ENCODE results near the gene INO80.
"Not testable (repeated sequence)": the region's sequence is repeated elsewhere in the genome, so short reads cannot be mapped to it uniquely, and the experiment has no call there.

The INO80 gene, protein sequence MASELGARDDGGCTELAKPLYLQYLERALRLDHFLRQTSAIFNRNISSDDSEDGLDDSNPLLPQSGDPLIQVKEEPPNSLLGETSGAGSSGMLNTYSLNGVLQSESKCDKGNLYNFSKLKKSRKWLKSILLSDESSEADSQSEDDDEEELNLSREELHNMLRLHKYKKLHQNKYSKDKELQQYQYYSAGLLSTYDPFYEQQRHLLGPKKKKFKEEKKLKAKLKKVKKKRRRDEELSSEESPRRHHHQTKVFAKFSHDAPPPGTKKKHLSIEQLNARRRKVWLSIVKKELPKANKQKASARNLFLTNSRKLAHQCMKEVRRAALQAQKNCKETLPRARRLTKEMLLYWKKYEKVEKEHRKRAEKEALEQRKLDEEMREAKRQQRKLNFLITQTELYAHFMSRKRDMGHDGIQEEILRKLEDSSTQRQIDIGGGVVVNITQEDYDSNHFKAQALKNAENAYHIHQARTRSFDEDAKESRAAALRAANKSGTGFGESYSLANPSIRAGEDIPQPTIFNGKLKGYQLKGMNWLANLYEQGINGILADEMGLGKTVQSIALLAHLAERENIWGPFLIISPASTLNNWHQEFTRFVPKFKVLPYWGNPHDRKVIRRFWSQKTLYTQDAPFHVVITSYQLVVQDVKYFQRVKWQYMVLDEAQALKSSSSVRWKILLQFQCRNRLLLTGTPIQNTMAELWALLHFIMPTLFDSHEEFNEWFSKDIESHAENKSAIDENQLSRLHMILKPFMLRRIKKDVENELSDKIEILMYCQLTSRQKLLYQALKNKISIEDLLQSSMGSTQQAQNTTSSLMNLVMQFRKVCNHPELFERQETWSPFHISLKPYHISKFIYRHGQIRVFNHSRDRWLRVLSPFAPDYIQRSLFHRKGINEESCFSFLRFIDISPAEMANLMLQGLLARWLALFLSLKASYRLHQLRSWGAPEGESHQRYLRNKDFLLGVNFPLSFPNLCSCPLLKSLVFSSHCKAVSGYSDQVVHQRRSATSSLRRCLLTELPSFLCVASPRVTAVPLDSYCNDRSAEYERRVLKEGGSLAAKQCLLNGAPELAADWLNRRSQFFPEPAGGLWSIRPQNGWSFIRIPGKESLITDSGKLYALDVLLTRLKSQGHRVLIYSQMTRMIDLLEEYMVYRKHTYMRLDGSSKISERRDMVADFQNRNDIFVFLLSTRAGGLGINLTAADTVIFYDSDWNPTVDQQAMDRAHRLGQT (N-terminal part only)

DNA sequence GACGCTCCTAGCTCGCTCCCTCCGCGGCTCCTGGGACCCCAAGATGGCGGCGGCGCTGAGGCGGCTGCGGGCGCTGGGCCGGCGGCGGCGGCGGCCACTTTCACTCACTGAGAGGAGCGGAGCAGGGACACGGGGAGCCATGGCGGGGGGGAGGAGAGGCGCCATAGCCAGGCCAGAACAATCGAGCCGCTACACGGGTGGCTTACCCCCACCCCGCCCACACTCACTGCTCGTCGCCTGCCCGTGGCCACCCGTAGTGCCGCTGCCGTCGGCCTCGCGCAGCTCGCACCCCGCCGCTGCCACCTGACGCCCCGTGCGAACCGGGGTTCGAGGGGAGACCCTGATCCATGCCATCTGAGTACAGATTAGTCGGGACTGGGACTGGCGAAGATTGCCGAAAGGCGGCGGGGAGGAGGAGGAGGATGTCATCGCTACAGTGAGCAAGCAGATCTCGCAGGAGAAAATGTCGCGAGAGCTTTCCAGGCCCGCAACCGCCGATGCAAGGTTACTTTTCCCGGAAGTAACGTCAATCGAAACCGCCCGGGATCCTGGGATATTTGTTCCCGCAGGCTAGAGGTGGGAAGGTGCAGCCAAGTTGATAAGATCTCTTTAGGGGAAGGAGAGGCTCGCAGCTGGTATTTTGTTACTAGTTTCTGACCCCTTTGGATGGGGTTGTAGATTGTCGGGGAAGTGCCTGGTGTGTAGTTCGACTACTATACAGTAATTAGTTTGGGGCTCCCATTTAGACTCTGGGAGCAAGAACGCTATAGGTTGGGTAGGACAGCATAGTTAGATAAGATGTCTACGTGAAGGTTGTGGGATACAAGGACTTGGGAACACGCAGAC lies at the start of gene INO80:
TSS of gene INO80 (minus strand) at position 165 of the 846 bp plus-strand sequence. CDS start 19,970 bp downstream, outside the sequence.
- peak; percentile 93 to 94 for DNase-seq (ENCODE audit: low read depth in 2 of 2, low spot score in 1 of 2)

DNA sequence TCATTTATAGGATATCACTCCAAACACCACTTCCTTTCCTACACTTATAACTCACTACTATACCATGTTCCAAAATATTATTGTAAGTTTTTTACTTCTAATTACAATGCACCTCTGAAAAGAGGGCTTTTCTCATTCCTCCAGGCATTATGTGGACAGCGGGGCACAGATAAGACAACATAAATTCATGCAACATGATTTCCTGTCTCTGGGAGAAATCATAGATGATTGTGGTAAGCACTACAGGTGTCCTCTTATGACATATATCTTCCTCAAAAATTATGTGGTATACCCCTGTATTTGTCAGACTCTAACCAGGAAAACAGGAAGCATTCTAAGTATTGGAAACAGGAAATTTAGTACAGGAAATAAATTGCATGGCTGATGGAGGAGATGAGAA lies 45.7 kb upstream of the INO80 start:
- DNase-seq (ENCODE audit: low read depth in 2 of 2, low spot score in 1 of 2): no peak

DNA sequence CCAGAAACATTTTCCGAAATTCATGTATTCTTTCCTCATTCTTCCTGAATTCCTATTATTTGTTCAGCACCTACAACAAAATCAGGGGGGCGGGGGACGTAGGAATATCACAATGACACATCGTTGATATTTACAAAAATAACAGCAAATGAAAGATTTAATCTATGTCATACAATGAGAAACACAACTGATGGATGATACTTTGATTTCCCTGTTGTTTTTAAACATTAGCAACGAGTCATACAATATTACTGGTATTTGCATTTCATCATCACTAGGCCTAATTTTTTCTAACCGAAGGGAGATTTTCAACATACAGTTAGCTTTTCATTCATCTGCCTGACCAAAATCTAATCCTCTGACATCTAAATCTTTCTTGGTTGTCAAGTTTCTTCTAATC lies 45.3 kb upstream of the INO80 start:
- no peak for DNase-seq (ENCODE audit: low read depth in 2 of 2, low spot score in 1 of 2)

DNA sequence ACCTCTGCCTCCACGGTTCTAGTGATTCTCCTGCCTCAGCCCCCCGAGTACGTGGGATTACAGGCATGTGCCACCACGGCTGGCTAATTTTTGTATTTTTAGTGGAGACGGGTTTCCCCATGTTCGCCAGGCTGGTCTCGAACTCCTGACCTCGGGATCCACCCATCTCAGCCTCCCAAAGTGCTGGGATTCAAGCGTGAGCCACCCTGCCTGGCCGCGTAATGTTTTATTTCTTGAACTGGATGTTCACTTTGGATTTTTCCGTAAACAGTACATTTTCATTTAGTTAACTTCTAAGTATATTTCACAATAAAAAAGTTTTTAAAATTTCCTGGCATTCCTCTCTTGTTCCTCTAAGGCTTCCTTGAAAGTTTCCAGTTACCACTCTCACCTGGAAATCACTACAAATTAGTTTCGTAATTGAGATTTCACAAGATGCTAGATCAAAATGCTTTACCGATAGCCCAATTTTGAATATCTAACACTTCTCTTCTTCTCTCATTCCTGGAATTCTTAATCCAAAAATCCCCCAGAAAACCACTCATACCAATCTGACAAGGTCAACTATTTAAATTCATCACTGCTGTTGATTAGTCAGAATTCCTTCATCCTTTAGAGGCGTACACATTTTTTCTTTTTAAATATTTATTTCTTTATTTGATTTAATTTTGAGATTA lies 44.7 kb upstream of the INO80 start:
- no peak for DNase-seq (ENCODE audit: low read depth in 2 of 2, low spot score in 1 of 2)

DNA sequence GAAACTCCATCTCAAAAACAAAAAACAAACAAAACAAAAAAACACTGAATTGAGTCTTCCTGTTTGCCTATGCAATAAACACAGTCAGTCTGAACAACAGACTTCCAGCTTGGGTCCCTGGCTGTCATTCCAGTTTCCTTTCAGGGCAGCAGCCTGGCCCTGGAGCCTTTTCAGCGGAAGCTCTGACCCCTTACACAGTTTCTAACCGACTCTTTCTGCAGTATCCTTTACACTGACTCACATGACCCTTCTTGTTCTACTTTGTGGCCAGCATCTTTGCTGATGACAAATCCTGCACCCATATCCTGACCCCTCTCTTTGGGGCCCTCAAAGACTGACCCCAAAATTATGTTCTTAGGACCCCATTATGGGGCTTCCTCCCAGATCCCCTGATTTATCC lies 38.3 kb upstream of the INO80 start:
- no peak for DNase-seq (ENCODE audit: low read depth in 2 of 2, low spot score in 1 of 2)

DNA sequence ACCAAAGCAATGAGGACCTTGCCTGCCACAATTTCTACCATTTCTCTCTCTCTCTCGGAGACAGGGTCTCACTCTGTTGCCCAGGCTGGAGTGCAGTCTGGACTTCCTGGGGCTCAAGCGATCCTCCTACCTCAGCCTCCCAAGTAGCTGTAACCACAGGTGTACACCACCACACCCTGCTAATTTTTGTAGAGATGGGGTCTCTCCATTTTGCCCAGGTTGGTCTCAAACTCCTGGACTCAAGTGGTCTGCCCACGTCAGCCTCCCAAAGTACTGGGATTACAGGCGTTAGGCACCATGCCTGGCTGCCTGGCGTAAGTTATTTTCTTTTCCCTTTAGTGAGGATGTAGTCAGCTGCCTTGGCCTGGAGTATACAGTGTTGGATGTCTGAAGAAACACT lies 37.7 kb upstream of the INO80 start:
- no peak for DNase-seq (ENCODE audit: low read depth in 2 of 2, low spot score in 1 of 2)

DNA sequence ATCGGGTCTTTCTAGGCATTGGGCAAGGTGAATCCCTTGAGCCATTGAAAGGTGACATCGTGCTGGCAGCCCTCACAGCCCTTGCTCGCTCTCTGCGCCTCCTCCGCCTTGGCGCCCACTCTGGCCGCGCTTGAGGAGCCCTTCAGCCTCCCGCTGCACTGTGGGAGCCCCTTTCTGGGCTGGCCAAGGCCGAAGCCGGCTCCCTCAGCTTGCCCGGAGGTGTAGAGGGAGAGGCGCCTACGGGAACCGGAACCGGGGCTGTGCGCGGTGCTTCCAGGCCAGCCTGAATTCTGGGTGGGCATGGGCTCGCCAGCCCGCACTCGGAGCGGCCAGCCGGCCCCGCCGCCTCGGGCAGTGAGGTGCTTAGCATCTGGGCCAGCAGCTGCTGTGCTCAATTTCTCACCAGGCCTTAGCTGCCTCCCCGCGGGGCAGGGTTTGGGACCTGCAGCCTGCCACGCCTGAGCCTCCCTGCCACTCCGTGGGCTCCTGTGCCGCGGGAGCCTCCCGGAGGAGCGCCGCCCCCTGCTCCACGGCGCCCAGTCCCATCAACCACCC lies 35.4 kb upstream of the INO80 start:
- DNase-seq (ENCODE audit: low read depth in 2 of 2, low spot score in 1 of 2): no peak

DNA sequence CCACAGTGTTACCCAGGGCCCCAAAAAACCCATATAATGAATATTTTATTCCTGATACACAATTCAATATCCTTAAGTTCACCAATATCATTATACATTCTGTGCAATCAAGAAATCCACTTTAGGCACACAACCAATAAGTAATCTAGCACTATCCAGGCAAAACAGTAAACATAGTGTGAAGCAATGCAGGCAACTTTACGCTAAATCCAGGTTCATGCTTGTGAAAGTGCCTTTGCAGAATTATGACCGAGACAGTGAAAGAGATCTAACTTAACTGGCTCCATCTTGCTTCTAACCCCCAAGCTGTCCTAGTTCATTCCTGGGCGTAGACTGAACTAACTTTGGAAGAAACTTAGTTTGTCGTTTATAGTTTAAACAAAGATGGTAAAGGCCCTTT lies 34.2 kb upstream of the INO80 start:
- no peak for DNase-seq (ENCODE audit: low read depth in 2 of 2, low spot score in 1 of 2)

DNA sequence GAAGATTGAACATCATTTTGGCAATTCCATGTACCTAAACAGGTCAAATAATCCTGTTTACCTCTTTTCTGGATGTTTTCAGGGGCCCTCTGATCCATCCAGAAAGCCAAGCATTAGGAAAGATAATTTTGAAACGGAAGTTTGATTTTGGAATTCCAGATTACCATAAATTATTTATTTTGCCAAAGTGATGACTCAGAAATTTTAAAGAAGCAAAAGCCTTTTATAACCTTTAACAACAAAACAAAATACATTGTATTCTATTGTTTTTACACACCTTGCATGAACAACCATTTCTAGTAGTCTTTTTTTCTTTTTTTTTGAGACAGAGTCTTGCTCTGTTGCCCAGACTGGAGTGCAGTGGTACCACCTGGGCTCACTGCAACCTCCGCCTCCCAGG lies 32.0 kb upstream of the INO80 start:
- DNase-seq (ENCODE audit: low read depth in 2 of 2, low spot score in 1 of 2): no peak

DNA sequence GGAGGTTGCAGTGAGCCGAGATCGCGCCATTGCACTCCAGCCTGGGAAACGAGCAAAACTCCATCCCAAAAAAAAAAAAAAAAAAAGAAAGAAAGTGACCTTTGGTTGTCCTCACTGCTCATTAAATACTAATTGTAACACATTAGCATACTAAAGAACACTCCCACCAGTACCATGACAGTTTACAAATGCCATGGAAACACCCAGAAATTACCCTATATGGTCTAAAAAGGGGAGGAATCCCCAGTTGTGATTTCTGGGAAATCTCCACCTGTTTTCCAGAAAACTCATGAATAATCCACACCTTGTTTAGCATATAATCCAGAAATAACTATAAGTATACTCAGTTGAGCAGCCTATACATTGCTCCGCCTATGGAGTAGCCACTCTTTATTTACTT lies 23.5 kb upstream of the INO80 start:
- DNase-seq (ENCODE audit: low read depth in 2 of 2, low spot score in 1 of 2): no peak

DNA sequence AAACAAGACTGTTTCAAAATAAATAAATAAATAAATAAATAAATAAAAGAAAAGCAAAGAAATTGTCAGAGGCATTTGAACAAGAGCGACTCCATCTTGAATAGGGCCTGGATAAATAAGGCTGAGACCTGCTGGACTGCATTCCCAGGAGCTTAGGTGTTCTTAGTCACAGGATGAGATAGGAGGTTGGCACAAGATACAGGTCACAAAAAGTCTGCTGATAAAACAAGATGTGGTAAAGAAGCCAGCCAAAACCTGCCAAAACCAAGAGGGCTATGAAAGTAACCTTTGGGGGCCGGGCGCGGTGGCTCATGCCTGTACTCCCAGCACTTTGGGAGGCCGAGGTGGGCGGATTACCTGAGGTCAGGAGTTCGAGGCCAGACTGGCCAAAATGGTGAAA lies 23.0 kb upstream of the INO80 start:
- DNase-seq (ENCODE audit: low read depth in 2 of 2, low spot score in 1 of 2): not testable (repeated sequence)

DNA sequence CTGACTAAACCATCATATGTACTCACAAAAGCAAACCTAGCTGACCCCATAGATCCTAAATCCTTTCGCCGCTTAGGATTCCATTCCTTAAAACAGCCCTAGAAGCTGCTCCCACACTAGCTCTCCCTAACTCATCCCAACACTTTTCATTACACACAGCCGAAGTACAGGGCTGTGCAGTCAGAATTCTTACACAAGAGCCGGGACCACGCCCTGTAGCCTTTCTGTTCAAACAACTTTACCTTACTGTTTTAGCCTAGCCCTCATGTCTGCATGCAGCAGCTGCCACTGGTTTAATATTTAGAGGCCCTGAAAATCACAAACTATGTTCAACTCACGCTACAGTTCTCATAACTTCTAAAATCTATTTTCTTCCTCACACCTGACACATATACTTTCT lies 19.5 kb upstream of the INO80 start:
- not testable (repeated sequence) for DNase-seq (ENCODE audit: low read depth in 2 of 2, low spot score in 1 of 2)

DNA sequence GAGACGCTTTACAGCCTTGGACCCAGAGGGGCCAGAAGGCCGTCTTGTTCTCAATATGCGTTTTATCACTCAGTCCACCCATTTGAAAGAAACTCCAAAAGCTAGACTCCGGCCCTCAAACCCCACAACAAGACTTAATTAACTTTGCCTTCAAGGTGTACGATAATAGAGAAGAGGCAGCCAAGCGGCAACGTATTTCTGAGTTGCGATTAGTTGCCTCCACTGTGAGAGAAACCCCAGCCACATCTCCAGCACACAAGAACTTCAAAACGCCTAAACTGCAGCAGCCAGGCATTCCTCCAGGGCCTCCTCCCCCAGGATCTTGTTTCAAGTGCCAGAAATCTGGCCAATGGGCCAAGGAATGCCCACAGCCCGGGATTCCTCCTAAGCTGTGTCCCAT lies 17.4 kb upstream of the INO80 start:
- DNase-seq (ENCODE audit: low read depth in 2 of 2, low spot score in 1 of 2): no peak

DNA sequence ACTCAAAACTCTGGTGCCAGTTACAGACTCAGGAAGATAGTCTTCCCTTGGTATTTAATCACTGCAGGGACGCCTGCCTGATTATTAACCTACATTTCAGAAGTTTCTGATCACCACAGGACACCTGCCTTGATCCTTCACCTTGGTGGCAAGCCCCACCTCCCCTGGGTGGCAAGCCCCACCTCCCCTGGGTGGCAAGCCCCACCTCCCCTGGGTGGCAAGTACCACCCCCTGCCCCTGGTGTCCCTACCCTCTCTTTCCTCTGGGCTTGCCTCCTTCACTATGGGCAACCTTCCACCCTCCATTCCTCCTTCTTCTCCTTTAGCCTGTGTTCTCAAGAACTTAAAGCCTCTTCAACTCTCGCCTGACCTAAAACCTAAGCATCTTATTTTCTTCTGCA lies 16.0 kb upstream of the INO80 start:
- not testable (repeated sequence) for DNase-seq (ENCODE audit: low read depth in 2 of 2, low spot score in 1 of 2)

DNA sequence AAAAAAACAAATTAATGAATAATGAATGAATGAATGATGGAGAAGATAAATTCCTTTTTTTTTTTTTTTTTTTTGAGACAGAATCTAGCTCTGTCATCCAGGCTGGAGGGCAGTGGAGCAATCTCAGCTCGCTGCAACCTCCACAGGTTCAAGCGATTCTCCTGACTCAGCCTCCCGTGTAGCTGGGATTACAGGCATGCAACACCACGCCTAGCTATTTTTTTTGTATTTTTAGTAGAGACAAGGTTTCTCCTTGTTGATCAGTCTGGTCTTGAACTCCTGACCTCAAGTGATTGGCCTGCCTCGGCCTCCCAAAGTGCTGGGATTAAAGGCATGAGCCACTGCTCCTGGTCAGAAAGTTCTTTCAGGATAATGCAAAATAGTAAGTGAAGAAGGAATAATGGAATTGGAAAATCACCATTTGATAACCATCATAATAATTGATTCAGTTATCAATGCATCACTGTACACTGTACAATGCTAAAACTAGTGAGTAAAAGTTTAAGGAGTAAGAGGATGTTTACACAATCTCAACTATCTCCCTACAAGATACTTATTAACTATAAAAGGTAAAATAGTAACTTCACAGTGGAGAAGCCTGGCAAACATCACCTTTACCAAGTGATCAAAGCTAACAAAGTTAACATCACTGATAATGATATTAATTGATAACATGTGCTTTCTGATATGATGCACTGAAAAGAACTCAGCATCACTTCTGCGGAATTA lies 12.3 kb upstream of the INO80 start:
- no peak for DNase-seq (ENCODE audit: low read depth in 2 of 2, low spot score in 1 of 2)

DNA sequence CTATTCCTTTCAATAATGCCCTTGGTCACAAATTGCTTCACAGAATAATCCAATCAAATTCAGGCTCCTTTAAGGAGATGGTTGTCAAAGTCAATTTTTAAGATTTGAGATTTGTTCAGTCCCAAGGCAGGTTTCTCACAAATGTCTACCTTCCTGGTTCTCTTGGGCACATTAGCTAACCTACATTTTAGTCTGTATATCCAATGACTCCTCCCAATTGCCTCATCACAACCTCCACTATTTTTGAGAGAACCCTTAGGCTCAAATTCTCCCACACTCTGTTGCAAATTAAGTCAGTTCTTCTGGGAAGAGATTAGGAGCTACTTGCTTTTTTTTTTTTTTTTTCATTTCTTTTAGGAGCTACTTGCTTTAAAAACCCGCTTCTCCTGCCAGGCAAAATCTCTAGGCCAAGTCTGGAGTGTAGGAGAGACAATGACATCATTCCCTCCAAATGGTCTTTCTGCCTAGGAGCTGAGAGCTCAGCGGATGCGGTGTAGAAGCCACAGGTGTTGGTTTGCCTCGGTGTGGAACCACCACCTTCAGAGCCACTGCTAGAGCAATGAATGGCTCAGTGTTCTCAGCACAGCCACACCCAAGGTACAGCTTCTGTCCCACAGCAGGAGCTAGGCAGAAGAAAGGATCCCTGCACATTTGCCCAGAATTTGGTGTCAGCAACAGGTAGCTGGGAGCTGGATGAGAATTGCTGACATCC lies 10.0 kb upstream of the INO80 start:
- DNase-seq (ENCODE audit: low read depth in 2 of 2, low spot score in 1 of 2): no peak

DNA sequence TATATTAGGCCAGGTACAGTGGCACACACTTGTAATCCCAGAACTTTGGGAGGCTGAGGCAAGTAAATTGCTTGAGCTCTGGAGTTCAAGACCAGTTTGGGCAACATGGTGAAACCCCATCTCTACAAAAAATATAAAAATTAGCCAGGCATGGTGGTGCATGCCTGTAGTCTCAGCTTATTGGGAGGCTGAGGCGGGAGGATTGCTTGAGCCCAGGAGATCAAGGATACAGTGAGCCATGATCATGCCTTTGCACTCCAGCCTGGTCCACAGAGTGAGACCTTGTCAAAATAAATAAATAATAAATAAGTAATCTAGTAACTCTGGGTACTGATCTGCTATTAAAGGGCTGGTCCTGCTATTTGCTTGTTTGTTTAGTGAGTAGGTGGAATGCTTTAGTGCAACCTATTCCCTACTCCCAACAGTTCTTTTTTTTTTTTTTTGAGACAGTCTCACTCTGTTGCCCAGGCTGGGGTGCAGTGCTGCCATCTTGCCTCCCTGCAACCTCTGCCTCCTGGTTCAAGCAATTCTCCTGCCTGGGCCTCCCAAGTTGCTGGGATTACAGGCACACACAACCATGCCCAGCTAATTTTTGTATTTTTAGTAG lies 9.1 kb upstream of the INO80 start:
- DNase-seq (ENCODE audit: low read depth in 2 of 2, low spot score in 1 of 2): no peak

DNA sequence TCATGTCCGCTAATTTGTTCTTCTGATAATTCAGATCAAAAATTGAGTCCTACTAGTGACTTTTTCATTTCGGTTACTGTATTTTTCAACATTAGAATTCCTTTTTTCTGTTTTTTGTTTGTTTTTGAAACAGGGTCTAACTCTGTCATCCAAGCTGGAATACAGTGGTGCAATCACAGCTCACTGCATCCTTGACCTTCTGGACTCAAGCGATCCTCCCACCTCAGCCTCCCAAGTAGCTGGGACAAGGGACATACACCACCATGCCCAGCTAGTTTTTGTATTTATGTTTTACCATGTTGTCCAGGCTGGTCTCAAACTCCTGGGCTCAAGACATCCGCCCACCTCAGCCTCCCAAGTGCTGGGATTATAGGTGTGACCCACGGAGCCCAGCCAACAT lies 8.0 kb upstream of the INO80 start:
- no peak for DNase-seq (ENCODE audit: low read depth in 2 of 2, low spot score in 1 of 2)
